Panc1 (cell line): ENCODE results near the gene AMBRA1.

Experiments used
- CTCF ChIP-seq: fragments of 450-650 bp; IDR thresholded peaks from 2 replicates; pipeline ENCODE4 v1.5.1; 2017; ENCODE audit warnings: mild to moderate bottlenecking
- POLR2AphosphoS5 ChIP-seq: IDR thresholded peaks from 2 replicates; pipeline ENCODE4 v1.6.1; 2012; ENCODE audit warnings: mild to moderate bottlenecking, low read depth, low read length, moderate library complexity
- TCF7L2 ChIP-seq: IDR thresholded peaks from 2 replicates; pipeline ENCODE4 v1.6.1; 2011; ENCODE audit warnings: mild to moderate bottlenecking, low read depth, low read length, inconsistent platforms
- TF ChIP-seq, protein P1 (sequence below), 2 experiments: IDR thresholded peaks; 2 replicates each; pipeline ENCODE4 v1.6.1; 2011 to 2012; ENCODE audit warnings: low read depth in 2 of 2, control low read depth in 1 of 2, low read length in 1 of 2, mild to moderate bottlenecking in 1 of 2, moderate library complexity in 1 of 2; ENCODE audit not compliant: insufficient read depth in 1 of 2

GRCh38 chr11:46357483-46357936 lies 236.3 kb downstream of the AMBRA1 start:
- TF ChIP-seq CTCF, result no peak
- TF ChIP-seq TCF7L2, result no peak
- TF ChIP-seq, protein P1, sequence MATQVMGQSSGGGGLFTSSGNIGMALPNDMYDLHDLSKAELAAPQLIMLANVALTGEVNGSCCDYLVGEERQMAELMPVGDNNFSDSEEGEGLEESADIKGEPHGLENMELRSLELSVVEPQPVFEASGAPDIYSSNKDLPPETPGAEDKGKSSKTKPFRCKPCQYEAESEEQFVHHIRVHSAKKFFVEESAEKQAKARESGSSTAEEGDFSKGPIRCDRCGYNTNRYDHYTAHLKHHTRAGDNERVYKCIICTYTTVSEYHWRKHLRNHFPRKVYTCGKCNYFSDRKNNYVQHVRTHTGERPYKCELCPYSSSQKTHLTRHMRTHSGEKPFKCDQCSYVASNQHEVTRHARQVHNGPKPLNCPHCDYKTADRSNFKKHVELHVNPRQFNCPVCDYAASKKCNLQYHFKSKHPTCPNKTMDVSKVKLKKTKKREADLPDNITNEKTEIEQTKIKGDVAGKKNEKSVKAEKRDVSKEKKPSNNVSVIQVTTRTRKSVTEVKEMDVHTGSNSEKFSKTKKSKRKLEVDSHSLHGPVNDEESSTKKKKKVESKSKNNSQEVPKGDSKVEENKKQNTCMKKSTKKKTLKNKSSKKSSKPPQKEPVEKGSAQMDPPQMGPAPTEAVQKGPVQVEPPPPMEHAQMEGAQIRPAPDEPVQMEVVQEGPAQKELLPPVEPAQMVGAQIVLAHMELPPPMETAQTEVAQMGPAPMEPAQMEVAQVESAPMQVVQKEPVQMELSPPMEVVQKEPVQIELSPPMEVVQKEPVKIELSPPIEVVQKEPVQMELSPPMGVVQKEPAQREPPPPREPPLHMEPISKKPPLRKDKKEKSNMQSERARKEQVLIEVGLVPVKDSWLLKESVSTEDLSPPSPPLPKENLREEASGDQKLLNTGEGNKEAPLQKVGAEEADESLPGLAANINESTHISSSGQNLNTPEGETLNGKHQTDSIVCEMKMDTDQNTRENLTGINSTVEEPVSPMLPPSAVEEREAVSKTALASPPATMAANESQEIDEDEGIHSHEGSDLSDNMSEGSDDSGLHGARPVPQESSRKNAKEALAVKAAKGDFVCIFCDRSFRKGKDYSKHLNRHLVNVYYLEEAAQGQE (IDR thresholded peaks at IDR 0.05; ENCODE audit: insufficient read depth in 1 of 2, low read depth in 2 of 2, low read length in 1 of 2), result no peak
- TF ChIP-seq POLR2AphosphoS5, result no peak
